HG02798 (cell line): Measurements from ENCODE around the gene NCAPH2.
A peak's percentile ranks its signal among the peaks of the same experiment; 100 is the strongest.

Experiments used
- ATAC-seq: cut with Tn5 transposase; IDR thresholded peaks from one replicate; pipeline ENCODE4 v1.9.1; 2021; ENCODE audit warnings: mild to moderate bottlenecking; ENCODE audit not compliant: unreplicated experiment, poor library complexity

Gene NCAPH2

DNA sequence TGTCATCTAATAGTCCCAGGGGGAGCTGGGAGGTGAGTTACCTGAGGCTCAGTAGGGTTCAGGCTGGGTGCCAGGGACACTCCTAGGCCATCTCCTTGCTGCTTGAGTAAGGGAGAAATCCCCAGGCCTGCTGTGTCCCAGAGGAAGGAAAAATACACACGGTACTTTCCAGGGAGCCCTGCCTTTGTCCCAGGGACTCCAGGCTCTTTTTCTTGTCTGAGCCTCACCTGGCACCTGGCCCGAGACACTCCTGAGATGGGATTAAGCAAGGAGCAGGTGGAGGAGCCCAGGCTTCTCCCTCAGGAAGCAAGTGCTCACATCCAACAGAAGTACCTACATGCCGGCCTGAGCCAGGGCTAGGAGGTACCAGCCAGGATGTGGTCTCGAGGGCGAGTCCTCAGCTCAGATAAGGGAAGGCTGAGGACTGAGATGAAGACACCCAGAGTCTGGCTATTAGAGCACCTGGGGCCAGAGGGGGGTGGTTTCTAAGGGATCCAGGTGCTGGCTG lies 36.8 kb downstream of the NCAPH2 start:
- no peak for ATAC-seq

DNA sequence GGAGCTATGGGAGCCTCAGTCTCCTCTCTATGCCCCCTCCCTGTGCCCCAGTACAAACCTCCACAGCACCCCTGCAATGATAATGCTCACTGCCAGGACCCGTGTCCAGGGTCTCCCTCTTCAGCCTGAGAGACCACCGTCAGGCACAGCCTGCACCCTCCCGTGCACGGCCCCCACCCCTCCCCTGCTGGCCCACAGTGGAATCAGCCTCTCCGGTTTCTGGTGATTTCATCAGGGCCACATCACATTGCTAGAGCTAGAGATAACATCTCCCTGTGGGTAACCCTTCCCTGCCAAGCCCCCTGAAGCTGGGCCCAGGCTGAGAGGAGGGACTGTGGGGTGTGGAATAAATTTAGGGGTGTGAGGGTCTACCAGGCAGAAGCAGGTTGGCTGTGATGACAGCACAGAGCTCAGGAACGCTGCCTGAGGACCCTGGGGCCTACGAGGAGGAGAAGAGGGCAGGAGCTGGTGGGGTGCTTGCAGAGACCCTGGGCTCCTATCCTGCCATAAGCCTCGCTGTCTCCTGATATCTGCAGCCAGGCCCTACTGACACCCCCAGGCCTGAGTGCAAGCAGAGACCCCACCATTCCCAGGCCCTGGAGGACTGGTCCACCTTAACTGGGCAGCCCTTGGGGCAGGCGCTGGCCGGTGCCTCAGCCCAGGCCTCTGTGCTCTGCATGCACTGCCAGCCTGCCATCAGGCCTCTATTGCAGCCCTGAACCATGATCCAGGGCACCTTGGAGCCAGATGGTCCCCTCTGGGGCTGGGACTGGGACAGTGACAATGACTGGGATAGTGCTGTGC lies 37.7 kb downstream of the NCAPH2 start, which contains the start of gene KLHDC7B:
Gene KLHDC7B, plus strand, starts transcription at position 378 of the 804 bp plus-strand sequence. Its CDS starts 345 bp downstream, at position 723.
- no peak for ATAC-seq

DNA sequence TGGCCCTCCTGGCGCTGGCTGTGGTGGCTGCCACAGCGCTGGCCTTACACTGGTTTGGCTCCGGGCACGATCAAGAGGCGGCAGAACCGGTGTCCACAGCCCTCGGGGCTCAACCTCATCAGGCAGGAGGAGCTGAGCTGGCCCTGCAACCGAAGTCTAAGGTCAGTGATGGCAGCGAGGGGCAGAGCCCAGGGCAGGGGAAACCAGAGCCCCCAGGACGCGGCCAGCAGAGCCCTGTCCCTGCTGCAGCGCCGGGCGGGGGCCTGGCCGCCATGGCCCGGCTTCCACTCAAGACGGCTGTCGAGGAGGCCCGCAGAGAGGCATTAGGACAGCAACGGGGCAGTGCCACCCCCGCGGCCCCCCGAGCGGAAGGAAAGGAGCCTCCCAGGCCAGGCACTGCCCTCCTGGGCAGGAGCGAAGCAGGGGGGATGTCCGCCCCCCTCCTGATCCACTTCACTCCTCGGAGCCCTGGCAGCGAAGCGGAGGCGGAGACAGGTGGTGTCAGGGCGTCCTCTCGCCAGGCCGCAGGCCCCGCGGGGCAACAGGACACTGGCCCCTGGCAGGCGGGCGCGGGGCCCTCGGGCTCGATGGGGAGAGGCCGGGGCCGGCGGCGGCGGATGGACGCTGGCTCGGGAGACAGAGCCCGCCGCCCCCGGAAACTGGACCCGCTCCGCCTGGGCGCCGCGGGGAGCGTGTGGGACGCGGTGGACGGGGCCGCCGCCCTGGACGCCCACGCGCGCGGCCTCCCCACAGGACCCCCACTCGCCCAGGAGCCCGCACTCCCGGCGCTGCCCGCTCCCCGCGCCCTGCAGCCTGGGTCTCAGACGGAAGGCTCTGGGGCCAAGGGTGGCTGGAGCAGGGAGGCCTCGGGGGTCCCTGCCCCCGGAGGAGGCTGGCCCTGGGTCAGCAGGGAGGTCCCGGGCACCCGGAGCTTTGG lies 38.6 kb downstream of the NCAPH2 start:
- no peak for ATAC-seq

DNA sequence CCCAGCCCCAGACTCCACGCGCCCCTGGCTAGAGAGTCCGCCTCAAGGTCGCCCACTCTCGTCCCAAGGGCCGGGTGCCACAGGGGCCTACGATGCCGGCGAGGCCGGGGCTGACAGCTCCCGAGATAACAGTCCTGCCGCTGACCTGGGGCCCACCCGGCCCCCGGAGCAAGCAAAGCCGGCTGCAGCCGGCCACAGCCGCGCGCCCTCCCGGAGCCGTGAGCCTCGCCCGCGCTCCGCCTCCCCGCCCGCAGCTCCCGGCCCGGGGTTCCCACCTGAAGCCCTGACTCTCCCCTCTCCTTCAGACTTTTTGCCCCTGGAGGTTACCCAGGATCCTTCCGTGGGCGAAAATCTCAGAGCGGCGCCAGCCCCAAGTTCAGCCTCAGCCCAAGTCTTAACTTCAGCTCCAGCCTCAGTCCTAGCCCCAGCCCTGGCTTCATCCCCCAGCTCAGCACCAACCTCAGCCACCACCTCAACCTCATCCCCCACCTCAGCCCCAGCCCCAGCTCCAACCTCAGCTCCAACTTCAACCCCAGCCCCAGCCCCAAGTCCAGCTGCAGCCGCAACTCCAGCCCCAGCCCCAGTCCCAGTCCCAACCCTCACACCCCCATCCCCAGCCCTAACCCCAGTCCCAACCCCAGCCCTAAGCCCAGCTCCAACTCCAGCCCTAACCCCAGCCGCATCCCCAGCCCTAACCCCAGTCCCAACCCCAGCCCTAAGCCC lies 39.4 kb downstream of the NCAPH2 start:
- ATAC-seq: no peak

DNA sequence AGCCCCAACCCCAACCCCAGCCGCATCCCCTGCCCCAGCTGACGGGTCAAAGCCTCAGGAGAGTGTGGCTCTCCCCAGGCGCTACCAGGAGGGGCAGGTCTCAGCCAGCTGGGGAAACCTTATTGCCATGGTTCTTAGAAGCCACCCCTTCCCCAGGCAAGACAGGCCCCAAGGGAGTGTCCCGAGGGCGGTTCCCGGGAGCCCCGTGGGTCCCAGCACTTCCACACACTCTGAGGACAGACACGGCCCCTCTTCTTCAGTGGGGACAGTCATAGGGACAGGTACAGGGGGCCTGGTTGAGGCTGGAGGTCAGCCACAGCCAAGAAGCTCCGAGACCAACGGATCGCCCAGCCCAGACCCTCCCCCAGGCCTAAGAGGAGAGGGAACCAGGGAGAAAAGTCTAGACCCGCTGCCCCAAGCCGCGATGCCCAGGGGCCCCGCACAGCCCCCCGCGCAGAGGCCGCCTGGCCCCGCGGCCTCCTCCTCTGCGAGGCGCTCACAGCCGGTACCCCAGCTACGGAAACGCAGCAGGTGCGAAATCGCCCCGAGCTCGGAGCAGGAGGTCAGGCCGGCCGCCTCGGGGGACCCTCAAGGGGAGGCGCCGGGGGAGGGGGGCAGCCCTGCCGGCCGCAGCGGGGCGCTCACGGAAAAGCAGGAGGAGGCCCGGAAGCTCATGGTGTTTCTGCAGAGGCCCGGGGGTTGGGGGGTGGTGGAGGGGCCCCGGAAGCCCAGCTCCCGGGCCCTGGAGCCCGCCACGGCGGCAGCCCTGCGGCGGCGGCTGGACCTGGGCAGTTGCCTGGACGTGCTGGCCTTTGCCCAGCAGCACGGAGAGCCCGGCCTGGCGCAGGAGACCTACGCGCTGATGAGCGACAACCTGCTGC lies 40.3 kb downstream of the NCAPH2 start:
- ATAC-seq: no peak

DNA sequence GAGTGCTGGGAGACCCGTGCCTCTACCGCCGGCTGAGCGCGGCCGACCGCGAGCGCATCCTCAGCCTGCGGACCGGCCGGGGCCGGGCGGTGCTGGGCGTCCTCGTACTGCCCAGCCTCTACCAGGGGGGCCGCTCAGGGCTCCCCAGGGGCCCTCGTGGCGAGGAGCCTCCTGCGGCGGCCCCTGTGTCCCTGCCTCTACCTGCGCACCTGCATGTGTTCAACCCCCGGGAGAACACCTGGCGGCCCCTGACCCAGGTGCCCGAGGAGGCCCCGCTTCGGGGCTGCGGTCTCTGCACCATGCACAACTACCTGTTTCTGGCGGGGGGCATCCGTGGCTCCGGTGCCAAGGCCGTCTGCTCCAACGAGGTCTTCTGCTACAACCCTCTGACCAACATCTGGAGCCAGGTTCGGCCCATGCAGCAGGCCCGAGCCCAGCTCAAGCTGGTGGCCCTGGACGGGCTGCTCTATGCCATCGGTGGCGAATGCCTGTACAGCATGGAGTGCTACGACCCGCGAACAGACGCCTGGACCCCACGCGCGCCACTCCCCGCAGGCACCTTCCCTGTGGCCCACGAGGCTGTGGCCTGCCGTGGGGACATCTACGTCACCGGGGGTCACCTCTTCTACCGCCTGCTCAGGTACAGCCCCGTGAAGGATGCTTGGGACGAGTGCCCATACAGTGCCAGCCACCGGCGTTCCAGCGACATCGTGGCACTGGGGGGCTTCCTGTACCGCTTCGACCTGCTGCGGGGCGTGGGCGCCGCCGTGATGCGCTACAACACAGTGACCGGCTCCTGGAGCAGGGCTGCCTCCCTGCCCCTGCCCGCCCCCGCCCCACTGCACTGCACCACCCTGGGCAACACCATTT lies 41.1 kb downstream of the NCAPH2 start:
- ATAC-seq: no peak

DNA sequence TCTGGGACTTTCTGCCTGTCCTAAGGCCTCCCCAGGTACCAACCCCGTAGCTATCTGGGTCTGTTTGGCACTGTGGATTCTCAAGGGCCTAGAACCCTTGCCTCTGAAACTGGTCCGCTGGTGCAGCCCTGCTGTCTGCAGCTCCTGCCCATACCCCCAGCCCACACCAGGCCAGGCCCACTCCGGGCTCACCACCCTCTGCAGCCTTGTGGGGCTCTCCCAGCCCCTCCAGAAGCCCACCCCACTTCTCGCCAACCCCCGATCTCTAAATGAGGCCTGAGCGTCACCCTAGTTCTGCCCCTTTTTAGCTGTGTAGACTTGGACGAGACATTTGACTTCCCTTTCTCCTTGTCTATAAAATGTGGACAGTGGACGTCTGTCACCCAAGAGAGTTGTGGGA lies 42.4 kb downstream of the NCAPH2 start:
- no peak for ATAC-seq

DNA sequence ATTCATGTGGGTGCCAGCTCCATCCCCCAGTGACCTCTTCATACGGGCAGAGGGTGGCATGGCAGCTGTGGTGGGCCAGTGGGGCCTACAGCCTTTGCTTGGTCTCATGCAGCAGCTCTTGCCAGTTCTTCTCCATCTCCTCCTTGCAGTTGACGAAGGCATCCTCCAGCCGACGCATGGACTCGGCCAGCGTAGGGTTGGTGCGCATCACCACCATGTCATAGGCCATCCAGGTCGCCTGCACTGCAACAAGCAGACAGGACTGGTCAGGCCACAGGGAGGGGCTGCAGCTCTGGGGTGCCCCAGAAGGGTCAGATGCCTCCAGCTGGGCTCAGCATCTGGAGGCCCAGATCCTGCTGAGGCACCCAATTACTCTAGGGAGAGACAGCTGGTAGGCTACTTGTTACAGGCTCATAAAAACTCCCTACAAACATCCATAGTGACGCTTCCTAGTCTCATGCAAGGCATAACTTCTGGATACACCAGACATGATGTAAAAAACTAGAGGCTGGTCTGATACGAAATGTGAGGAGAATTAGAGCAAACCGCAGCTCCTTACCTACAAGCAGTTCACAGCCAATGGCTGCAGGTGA lies 43.2 kb downstream of the NCAPH2 start:
- ATAC-seq: no peak

DNA sequence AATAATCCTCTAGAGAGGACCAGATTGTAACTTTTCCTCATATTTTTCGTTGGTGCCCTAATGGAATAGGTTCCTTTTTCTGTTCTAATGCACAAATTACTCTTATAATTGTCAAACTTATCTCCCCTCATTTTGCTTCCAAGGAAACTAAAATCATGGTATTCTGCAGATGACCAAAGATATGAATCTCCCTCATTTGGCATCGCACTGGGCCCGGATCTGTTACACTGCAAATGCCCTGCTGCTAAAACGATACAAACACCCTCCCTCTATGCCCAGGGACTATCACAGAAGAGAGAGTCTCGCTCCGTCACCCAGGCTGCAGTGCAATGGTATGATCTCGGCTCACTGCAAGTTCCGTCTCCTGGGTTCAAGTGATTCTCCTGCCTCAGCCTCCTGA lies 45.3 kb downstream of the NCAPH2 start:
- no peak for ATAC-seq

DNA sequence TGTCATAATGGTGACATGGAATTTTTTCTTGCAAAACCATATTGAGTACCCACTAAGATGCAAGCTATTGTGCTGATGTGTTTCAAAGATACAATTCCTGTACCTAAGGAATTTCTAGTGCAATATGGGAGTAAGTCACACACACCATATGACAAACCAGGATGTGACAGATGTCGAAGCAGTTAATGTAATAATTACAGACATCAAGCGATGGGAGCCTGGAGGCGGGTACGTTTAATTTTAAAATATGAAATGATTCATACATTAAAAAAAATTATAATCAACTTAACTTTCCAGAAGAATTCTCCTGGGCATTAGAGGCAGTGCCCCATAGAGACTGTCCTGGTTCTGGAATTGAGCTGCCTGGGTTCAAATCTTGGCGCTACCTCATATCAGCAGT lies 48.7 kb downstream of the NCAPH2 start:
- no peak for ATAC-seq

DNA sequence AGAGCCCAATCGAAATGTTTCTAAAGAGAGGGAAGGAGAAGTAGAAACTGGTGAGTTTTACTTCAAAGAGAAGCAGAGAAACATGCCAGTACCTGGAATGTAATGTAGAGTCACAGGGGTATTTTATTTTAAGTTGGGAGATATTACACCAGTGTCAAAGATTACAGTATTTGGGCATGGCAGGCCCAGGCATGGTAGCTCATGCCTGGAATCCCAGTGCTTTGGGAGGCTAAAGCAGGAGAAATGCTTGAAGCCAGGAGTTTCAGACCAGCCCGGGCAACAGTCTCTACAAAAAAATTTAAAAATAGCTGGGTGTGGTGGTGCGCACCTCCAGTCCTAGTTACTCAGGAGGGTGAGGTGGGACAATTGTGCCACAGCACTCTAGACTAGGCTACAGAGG lies 52.0 kb downstream of the NCAPH2 start:
- ATAC-seq: no peak

DNA sequence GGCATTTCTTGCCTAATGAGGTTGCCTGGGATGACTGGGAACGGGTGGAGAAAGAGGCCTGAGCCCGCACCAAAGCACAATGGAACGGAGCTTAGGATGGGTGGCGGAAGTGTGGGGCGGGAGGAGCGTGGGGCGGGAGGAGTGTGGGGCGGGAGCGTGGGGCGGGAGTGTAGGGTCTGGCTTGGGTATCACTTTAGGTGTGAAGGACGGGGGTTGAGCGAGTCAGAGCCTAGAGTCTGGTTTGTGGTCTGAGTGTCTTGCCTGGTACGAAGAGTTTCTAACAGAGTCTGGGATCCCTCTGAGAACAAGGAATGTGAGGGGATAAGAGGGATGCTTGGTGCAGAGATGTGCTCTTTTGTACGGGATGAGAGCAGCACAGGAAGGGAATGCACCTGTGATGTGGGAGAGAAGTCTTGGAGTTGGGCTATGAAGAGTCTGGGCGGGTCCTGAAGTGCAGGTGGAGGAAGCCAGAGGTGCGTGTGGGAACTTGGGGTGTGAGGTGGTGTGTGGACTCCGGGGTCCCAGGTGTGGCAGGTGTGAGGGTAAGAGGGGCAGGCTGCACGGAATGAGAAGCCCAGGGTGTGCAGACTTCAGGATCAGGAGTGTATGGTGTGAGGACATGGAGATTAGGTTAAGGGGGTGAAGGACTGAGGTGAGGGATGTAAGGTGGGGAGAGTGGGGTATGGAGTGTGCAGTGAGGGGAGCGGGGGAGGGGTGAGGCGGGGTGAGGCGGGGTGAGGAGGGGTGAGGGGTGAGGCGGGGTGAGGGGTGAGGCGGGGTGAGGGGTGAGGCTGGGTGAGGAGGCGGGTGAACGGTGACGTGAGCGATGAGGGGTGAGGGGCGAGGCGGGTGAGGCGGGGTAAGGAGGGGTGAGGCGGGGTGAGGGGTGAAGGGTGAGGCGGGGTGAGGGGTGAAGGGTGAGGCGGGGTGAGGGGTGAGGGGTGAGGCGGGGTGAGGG lies 53.7 kb downstream of the NCAPH2 start:
- ATAC-seq: no peak

DNA sequence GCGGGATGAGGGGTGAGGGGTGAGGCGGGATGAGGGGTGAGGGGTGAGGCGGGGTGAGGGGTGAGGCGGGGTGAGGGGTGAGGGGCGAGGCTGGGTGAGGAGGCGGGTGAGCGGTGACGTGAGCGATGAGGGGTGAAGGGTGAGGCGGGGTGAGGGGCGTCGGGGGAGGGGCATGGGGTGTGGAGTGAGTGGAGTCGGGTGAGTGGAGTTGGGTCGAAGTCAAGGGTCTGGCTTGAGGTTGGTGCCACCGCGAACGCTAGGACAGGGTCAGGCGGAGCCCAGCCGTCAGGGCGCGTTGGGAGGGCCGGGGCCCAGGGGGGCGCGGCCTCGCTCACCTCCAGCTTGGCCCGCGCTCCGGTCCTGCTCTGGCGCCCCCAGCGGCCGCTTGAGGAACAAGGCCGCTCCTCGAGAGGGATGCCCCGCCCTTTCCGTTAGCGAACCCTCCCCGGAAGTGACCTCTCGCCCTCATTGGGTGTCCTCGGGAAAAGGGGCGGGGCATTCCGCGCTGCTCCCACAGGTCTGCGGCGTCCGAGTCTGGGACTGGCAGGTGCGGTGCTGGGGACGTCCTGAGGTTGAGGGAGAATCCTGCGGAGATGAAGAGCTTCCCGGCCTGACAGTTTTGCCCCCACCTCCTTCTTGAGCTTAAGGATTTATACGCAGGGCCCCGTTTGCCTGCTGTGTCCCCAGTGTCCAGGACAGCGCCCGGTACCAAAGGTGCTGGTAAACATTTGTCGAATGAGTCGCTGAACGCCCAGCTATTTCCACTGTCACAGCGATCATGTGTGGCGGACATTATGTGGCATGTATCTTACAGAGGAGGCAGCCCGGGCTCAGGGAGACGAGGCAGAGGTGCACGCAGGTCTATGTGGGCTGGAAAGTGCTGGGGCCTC lies 54.7 kb downstream of the NCAPH2 start, which contains the start of gene SYCE3:
Gene SYCE3, minus strand, starts transcription at position 397 of the 890 bp plus-strand sequence. CDS start 6,514 bp downstream, outside the sequence.
- peak; percentile 95 for ATAC-seq

DNA sequence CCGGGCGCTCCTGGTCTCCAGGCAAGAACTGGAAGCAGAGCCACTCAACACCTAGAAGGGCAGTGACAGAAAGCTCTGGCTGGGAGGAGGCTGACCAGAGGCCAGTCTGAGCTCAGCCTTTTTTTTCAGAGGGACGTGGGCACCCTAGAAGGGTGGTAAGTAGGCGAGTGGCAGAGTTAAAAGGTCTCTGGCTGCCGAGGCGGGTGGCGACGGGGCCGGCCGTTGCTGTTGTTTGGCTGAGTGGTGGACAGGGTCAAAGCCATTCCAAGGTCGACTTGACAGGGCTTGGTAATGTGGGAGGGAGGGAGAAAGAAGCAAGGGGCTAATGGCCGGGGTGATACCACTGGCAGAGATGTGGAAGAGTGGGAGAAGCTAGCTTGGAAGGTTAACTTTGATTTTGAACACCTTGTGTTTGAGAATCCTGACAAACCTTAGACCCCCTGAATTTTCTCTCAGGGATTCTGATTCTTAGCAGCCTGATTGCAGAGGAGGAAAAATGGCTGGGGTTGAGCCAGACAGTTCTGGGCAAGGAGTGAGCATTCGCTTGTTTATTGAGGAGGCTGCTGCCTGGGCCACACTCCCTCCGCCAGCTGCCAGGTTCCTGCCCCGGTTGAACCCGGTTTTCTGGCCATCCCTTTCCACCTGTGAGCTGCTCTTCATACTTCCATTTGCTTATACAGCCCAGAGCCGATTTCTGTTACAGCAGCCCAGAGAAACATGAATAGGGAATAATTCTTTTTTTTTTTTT lies 55.6 kb downstream of the NCAPH2 start:
- no peak for ATAC-seq

DNA sequence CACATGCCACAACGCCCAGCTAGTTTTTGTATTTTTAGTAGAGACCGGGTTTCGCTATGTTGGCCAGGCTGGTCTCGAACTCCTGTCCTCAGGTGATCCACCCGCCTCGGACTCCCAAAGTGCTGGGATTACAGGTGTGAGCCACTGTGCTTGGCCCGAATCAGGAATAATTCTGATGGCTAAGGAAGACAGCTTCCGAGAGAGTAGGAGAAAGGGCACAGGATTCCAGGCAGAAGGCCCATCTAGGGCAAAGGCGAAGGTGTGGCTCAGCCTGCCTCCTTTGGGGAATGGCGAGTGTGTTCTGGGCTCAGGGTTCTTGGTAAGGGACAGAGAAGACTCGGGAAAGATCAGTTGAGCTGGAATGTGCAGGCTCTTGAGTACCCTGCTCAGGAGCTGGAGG lies 56.3 kb downstream of the NCAPH2 start:
- no peak for ATAC-seq
